K562 (cell line): ENCODE measurements around the gene VPS13D. TPM values are rescaled to one million over a fixed set of nuclear protein-coding genes. Genes with fewer than 3 reads are reported as not detected.
A peak's percentile ranks its signal among the peaks of the same experiment; 100 is the strongest.

Experiments
- CLOCK ChIP-seq: fragments of 250-450 bp; sonication (Bioruptor Pico); IDR thresholded peaks from 2 replicates; pipeline ENCODE4 v1.4.0; 2020; ENCODE audit warnings: mild to moderate bottlenecking, moderate library complexity, borderline replicate concordance
- DPF2 ChIP-seq: fragments of 450-650 bp; IDR thresholded peaks from 2 replicates; pipeline ENCODE4 v1.6.1; 2016
- GTF3C2 ChIP-seq: IDR thresholded peaks from 3 replicates; pipeline ENCODE4 v1.6.1; 2011; ENCODE audit warnings: borderline replicate concordance, mild to moderate bottlenecking, moderate library complexity; ENCODE audit not compliant: insufficient read length; ENCODE audit errors: extremely low read depth
- MEF2A ChIP-seq: IDR thresholded peaks from 2 replicates; pipeline ENCODE4 v1.6.1; 2011; ENCODE audit warnings: low read depth, mild to moderate bottlenecking, low read length, moderate library complexity; ENCODE audit not compliant: control insufficient read depth
- PML ChIP-seq: IDR thresholded peaks from 2 replicates; pipeline ENCODE4 v1.6.1; 2012; ENCODE audit warnings: low read length, inconsistent platforms
- POLR2A ChIP-seq: fragments of 450-650 bp; conservative IDR thresholded peaks from 2 replicates; pipeline ENCODE4 v1.6.1; 2016
- TBP ChIP-seq: optimal IDR thresholded peaks from 2 replicates; pipeline ENCODE3; 2011; ENCODE audit warnings: low read depth, low read length, improper control_type of control experiment
- UBTF ChIP-seq, 2 experiments: IDR thresholded peaks; 2 replicates each; pipeline ENCODE4 v1.6.1; 2012; ENCODE audit warnings: improper control_type of control experiment in 2 of 2, low read depth in 2 of 2, low read length in 2 of 2, borderline replicate concordance in 1 of 2
- ZBTB9 ChIP-seq: fragments of 450-650 bp; formaldehyde crosslinking; IDR thresholded peaks from 2 replicates; pipeline ENCODE4 v1.4.0; 2020; ENCODE audit warnings: mild to moderate bottlenecking, moderate library complexity
- ZFP1 ChIP-seq: fragments of 450-650 bp; formaldehyde crosslinking; IDR thresholded peaks from 2 replicates; pipeline ENCODE4 v1.4.0; 2020; ENCODE audit warnings: mild to moderate bottlenecking, mixed read lengths
- ZNF253 ChIP-seq: fragments of 250-450 bp; sonication (Bioruptor Pico); conservative IDR thresholded peaks from 2 replicates; pipeline ENCODE4 v1.6.1; 2021; ENCODE audit warnings: mild to moderate bottlenecking
- ZNF431 ChIP-seq: sonication (generic); formaldehyde crosslinking; IDR thresholded peaks from 2 replicates; pipeline ENCODE4 v1.8.0; 2022; ENCODE audit warnings: mild to moderate bottlenecking, missing genetic modification reagents
- ZNF518B ChIP-seq: fragments of 250-450 bp; sonication (Bioruptor Pico); IDR thresholded peaks from 2 replicates; pipeline ENCODE4 v1.5.0; 2021; ENCODE audit warnings: mild to moderate bottlenecking, moderate library complexity
- ZNF778 ChIP-seq: fragments of 450-650 bp; formaldehyde crosslinking; IDR thresholded peaks from 2 replicates; pipeline ENCODE4 v1.4.0; 2020; ENCODE audit warnings: mild to moderate bottlenecking, moderate library complexity
- polyA plus RNA-seq, 8 experiments: library from polyadenylated mRNA; depleted of rRNA in 4 of 8; stranded (reverse) in 5 of 8; unstranded in 3 of 8; fragments of >200 nt; fragmentation: Nextera tagmentation in 2 of 8; fragmentation: Illumina TruSeq in 1 of 8; extraction: Ambion mirVana in 2 of 8; extraction: Trizol in 1 of 8; gene quantifications; 2 replicates each; pipeline versions ENCODE4 v1.2.1 to v1.2.3, GENCODE V29; 2011 to 2014; ENCODE audit warnings: inconsistent platforms in 1 of 8, missing spikeins in 1 of 8
- total RNA-seq, 7 experiments: library from RNA; depleted of rRNA in 6 of 7; stranded (reverse); fragments of >200 nt in 6 of 7; fragmentation: Illumina TruSeq in 2 of 7; extraction: Trizol in 2 of 7; gene quantifications; 2 replicates each; pipeline versions ENCODE4 v1.2.1 to v1.2.3, GENCODE V29; 2011 to 2021; ENCODE audit warnings: low replicate concordance in 1 of 7

The VPS13D gene
- total and polyA plus RNA-seq, 9 of the 15 experiments (the other 6 are each of a cell fraction or from before 2014, with no cell fraction given): 6.1 to 51.5 (median 38.5) TPM

- TF ChIP-seq GTF3C2: no peak
- TF ChIP-seq ZBTB9 (CRISPR knock-in tag): no peak
- TF ChIP-seq ZNF253: no peak
- TF ChIP-seq TBP: peak; percentile 38
- no peak for TF ChIP-seq ZNF431 (CRISPR knock-in tag)
- no peak for TF ChIP-seq UBTF (IDR thresholded peaks at IDR 0.05; ENCODE audit: borderline replicate concordance in 1 of 2, low read depth in 2 of 2, low read length in 2 of 2)
- TF ChIP-seq PML: peak; percentile 11; the same call in 1 of the 2 replicates
- TF ChIP-seq CLOCK: no peak
- peak; percentile 59; the same call in 1 of the 2 replicates for TF ChIP-seq DPF2
- no peak for TF ChIP-seq ZFP1 (CRISPR knock-in tag)
- no peak for TF ChIP-seq MEF2A
- no peak for TF ChIP-seq ZNF778 (CRISPR knock-in tag)
- no peak for TF ChIP-seq ZNF518B (CRISPR knock-in tag)
- TF ChIP-seq POLR2A: no peak
Observed at GRCh38 chr1:12496154-12496961, 266.5 kb downstream of the VPS13D start (continued).
